Stimulated activated CD8-positive, alpha-beta memory T cell treated with anti-CD3 and anti-CD28 coated beads, Interleukin-4, amount 100 ng/mL, for 48 hours (primary cell): ENCODE measurements around the gene SESN3.
"Not testable (repeated sequence)": the region's sequence is repeated elsewhere in the genome, so short reads cannot be mapped to it uniquely, and the experiment has no call there.

ENCODE experiments used
- DNase-seq: peaks from one replicate; pipeline ENCODE4 v3.0.0-alpha.2; 2020

Gene SESN3

DNA sequence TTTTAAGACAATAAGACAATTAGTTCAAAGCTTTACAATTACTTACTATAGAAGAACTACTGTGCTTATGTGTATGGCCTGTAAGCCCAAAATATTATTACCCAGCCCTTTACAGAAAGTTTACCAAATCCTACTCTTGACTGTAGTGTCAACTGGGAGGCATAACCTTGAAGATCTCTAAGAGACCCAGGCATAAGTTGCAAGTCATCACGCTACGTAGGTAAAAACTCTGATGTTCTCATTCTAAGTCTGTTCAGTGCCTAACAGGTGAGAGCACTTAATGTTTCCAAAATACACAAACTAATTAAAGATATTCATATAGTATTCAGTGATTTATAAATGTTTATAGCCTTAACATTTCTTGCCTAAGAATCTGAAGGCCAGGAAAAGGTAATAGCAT lies 12.9 kb downstream of the SESN3 start:
- no peak for DNase-seq

DNA sequence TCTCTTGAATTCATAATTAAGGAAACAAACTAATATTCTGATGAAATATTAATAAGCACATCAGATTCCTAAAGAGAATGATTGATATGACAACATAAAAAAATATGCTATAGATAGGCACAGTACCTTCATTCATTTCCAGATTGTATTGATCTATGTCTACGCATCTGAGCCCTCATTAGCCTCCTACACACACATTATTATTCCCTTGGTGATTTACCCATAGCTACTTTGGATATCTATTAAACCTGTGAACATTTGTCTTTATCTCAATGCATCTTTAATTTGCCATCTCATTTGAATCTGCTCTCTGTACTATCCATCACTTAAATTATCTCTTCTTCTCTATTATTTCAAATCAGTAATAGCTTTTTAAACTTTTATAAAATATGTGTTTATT lies 18.4 kb downstream of the SESN3 start:
- no peak for DNase-seq

DNA sequence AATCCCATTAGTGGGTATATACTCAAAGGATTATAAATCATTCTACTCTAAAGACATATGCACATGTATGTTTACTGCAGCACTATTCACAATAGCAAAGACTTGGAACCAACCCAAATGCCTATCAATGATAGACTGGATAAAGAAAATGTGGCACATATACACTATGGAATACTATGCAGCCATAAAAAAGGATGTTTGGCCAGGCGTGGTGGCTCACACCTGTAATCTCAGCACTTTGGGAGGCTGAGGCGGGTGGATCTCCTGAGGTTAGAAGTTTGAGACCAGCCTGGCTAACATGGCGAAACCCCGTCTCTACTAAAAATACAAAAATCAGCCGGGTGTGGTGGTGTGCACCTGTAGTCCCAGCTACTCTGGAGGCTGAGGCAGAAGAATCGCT lies 21.5 kb downstream of the SESN3 start:
- not testable (repeated sequence) for DNase-seq

DNA sequence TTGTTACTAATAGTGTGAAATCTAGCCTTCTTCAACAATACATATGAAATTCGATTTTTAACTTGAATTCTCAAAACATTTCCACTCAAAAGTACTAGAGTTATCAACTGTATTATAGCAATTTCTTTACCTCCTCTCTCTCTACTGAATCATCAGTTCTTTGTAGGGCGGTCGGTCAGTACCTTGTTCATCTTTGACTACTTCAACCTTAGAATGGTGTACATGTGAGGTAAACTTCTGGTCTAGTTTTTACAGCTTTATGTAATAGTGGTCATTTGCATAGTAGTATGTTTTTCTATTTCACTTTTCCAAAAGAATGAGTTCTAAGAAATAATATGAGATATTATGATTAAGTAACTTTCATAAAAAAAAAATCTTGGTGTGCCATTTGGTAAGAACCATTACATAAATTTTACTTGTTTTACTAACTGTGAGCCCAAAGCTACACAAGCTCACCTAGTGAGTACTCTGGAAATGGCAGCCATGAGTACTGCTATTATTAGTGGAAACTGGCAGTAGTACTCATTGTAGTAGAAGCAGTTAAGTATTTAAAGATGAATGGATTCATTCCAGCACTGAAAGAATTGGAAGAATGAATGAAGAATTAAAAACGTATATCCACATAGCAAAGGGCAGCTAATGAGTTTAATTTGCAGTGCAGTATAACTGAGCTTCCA lies 30.1 kb downstream of the SESN3 start:
- DNase-seq: no peak

DNA sequence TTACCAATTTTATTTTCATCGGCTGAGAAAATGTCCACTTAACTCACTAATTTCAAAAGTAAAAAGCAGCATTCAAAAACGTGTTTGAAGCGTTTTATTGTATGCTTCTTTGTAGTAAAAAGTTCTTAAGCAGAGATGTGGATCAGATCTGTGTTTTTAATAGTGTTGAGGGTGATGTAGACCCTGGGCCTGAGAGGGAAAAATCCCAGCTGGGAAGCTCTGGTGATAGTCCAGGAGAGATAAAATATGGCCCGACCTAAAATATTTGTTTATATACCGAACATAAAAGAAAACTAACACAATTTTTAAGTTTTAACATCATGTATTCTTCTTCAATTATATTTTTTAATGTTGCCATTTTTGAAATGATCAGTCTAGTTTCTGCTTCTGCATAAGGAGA lies 35.2 kb downstream of the SESN3 start:
- no peak for DNase-seq

DNA sequence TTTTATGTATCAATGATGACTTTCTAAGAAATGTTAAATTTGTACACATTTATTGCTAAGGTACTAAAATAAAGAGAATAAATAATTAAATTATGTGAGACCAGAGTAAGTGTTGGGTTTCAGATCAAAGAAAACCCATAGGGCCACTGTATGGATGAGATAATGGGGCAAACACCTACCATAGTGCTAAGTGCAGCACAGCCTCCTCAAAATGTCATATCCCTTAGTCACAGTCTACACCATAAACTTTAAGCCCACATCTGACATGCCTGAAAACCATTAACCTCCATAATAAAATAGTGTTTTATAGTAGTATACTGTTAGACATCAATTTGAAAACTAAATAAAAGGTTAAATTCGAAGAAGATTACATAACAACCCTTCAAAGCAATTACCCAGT lies 37.5 kb downstream of the SESN3 start:
- DNase-seq: no peak

DNA sequence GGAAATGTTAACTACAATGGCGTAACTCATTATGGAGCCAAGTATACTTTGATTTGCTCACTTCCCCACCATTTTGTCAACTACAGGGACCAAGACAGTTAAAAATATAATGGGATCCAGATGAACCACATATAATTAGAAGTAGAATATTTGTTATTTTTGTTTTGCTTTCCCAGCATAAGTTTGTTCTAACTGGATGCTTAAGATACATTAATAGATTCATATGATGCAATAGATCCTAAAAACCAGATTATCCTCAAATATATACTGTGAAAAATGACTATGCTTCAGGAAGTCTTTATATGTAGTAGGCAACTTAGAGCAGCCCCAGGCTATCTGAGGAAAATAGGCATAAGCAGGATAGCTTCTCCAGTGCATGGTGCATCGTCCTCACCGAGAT lies 38.3 kb downstream of the SESN3 start:
- DNase-seq: no peak

DNA sequence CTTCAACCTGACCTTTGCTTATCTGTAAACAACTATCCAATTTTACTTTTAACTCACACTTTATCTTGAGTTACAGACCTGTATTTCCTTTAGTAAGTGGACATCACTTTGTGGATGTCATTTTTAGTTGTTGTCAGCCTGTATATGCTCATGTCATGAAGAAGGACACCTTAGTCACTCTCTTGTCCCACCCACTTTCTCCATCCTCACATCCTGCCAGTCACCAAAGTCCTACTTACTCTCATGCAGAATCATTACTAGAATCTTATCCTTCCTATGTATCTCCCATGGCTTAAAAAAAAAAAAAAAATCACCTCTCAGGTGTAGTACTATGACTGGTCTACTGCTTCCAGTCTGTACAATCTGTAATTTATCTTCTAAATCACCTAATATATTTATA lies 43.3 kb downstream of the SESN3 start:
- no peak for DNase-seq

DNA sequence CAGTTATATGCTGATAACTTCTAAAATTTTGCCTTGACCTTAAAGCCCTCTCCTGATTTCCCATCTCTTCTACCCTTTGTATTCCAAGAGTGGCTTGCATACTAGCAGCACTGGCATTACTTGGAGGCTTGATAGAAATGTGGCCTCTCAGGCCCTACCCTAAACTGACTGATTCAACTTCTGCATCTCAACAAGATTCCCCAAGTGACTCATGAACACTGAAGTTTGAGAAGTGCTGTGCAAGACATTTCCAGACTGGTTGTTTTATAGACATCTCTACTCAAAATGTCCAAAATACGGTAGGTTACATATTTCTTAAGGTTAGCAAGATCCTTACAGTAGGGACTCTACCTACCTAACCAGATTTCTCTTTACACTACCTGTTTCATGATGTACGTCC lies 48.6 kb downstream of the SESN3 start:
- DNase-seq: no peak

DNA sequence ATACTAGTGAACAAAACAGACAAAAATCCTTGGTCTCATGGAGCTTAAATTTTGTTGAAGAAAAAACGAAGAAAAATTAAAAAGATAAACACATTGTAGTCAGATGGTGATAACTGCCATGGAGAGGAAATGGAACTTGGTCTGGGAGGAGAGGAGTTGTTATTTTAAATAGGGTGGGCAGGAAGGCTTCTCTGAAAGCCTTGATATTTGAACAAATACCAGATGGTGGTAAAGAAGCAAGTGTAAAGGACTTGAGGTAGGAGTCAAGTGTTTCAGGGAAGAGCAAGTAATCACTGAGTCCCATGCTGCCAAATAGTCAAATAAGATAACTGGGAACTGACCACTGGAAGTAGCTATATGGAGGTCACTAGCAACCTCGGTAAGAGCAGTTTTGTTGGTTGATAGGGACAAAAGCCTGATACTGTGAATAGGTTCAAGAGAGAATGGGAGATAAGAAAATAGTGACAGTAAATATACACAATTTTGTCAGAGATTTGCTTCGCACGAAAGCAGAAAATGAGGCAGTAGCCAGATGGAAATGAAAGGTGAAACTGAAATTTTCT lies 55.1 kb downstream of the SESN3 start:
- no peak for DNase-seq

DNA sequence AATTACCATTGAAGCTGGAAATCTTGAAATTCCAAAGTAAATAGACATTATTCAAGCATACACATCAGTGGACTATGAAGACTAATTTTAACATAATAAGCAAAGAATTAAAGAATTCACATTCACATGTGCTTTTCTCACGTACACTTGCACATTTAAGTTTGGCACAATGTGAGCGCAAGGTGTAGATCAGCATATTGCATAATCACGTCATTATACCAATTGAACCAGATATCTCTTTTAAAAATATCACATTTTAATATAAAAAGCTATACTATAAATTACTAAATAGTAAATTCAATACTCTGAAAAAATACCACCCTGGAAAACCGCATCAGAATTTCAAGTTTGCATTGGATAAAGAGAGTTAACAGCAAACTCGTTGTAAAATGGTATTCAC lies 60.7 kb downstream of the SESN3 start:
- DNase-seq: no peak

DNA sequence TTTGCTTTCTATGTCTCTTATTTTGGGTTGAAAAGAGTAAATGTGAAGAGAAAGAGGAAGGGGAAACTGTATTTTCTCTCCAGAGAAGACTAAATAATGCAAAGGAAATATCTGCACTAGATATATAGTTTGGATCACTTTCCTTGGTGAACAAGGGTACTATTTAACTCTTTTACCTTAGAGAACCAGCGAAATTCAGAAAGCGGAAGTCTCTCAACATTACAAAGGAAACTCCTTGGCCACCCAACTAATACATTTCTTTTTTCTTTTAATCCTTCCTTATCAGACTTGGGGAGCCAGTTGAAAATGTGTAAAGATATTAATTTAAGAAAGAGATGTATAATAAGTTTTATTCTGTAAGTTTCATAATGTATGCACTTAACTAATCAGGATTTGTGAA lies 64.2 kb downstream of the SESN3 start:
- no peak for DNase-seq

DNA sequence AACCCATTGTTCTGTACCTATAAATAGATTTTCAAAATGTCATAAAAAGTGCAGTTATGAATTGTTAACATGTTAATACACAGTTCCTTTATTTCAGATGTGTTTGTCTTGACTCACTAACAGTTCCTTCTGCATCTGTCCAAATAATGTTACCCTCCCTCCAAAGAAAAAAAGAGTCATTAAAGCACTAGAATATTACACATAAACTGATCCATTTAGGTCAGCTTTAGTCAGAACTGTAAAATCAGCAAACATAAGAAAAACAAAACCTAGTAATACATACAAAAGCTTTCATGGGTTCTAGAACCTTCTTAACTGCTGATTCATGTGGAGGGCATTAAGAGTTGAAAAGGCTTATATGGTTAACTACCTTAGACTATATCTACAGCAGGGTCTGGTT lies 65.4 kb downstream of the SESN3 start:
- no peak for DNase-seq

DNA sequence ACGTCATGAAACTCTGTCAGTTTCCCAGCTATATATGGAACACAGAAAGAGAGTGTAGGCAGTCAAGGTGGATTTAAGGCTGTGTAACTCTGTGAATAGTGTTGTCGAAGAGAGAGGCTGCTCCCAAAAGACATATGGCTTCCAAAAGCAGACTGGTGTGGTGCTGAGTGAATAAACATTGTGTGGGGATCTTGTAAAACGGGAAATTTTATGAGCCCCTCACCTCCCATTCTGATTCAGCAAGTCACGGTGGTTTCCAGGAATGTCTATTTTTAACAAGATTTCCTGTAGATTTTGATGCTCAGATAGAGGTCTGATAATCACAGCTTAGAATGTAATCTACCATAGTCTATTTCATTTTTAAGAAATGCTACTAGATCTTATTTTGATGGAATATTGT lies 67.9 kb downstream of the SESN3 start:
- no peak for DNase-seq

DNA sequence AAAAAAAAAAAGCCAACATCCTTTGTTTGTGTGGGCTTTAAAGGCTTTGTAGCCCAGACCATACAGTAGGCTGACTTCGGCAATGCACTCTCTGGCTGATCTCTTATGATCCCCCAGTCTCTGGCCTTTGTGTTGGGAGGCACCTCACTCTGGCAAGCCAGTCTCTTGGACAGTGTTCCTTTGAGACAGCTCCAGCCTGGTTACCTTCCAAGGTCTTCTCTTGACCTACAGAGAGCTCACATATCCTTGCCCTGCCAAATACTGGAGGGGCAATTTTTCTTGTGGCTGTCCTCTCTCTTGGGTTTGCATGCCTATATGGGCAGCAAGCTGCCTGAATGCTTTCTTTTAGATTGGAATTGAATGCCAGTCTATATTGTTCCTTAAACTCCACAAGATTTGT lies 69.8 kb downstream of the SESN3 start:
- no peak for DNase-seq

DNA sequence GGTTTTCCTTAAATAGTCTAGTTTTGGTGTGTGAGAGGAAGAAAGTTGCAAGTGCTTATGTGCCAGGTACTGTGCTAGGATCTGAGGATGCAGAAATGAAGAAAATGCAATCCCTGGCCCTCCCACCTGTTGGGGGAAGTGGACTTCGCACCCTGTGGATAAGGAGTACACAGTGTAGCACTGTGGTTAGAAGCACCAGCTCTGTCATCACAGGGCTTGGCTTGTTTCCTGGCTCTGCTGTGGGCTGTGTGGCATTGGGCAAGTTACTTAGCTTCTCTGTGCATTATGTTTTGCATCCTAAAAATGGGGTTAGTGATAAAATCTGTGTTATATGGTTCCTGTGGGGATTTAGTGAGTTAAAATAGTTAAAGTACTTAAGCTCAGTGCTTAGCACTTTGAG lies 73.2 kb downstream of the SESN3 start:
- DNase-seq: no peak

DNA sequence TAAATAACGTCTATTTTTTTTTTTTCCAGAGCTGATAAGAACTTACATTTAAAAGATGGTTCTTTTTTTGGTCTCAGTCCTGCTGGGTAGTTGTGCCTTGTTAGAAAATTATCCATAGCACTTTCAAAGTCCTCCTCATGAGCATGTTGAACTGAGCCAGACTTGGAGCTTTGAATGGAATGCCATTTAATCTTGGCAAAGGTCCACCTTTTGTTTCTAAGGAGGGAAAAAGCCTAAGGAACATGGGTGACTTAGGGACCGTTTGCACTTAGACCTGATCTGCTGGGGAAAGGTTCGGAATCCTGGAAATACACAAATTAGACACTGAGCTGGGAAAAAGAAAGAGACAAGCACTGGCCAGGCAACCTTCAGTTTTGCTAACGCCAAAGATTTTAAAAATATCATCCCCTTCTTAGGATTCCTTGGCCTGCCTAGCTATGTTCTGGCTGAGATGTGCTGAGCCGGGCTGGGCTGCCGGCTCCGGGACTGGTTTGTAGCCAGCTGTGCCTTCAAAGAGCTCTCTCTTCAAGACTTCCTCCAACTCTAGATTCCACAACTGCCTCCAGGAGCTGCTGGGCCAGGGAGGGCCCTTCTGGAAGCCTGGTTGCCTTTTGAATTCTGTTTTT lies 74.0 kb downstream of the SESN3 start:
- no peak for DNase-seq

DNA sequence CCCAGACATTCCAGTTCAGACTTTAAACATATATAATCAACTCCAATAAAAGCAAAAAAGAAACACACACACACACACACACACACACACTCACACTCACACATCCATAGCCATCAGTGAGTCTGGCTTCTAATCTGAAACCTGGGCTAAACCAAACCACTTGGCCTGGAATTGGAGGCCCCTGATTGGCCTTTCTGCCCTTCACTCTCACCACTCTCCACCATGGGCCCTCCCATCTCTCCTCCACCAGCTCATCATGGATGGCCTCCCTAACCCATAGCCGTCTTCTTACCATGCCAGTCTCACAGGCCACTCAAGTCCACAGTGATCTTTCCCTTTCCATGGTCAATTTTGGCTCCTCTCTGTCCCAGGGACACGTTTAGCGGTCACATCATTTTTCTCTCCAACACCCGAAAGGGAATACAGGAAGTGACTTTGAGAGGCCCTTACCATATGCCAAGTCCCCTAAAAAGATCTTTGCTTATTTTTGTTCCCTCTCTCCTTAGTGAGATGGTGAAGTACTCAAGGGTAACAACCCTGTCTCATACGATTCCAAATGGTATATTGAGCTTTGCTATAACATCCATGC lies 74.8 kb downstream of the SESN3 start:
- DNase-seq: no peak

DNA sequence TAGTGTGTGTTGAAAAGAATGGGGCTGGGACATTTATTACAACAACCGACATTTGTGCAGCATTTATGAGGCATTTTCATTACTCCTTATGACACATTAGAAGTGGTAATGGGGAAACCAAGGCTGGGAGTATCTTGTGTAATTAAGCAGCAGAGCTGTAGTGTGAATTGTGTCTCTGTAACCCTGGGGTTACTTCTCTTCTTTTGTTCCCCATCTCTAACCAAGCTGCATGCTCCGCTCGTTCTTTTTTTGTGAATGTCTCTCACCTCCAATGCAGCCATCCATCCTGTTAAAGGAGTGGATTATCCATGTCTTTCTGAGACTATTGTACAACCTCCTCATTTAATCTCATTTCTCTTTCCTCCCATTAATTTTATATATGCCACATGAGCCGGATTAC lies 75.6 kb downstream of the SESN3 start:
- DNase-seq: no peak

DNA sequence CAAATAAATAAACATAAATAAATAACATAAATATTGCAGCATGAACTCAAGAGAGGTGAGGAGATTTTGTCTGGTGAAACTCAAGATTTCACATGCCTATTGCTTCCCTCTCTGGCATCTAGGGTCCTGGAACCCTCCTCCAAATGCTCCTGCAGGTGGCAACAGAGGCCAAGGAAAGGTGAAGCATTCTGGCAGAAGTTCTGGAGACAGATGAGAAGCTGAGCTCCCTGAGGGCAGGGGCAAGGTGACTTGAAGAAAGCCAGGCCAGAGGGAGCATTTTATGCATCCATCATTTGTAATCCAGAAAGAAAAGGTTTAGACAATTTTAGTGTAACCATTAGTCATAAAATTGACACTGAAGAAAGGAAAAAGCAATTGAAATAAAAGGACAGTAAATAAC lies 76.5 kb downstream of the SESN3 start:
- peak; percentile 68 for DNase-seq

DNA sequence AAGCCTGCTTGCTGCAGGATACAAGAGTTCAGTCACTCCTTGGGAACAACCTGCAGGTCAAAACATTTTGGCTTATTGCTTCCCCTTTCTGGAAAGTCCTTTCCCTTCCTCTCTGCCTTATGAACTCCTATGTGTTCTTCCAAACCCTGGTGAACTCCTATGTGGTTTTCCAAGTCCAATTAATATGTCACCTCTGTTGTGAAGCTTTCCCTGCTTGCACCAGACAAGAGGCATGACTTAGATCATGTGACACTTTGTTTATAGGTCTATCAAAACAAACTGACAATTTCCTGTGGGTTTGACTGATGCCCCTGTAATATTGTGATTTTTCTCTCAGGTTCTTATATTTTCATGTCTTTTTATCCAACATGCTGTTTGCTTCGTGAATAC lies 77.2 kb downstream of the SESN3 start:
- no peak for DNase-seq

DNA sequence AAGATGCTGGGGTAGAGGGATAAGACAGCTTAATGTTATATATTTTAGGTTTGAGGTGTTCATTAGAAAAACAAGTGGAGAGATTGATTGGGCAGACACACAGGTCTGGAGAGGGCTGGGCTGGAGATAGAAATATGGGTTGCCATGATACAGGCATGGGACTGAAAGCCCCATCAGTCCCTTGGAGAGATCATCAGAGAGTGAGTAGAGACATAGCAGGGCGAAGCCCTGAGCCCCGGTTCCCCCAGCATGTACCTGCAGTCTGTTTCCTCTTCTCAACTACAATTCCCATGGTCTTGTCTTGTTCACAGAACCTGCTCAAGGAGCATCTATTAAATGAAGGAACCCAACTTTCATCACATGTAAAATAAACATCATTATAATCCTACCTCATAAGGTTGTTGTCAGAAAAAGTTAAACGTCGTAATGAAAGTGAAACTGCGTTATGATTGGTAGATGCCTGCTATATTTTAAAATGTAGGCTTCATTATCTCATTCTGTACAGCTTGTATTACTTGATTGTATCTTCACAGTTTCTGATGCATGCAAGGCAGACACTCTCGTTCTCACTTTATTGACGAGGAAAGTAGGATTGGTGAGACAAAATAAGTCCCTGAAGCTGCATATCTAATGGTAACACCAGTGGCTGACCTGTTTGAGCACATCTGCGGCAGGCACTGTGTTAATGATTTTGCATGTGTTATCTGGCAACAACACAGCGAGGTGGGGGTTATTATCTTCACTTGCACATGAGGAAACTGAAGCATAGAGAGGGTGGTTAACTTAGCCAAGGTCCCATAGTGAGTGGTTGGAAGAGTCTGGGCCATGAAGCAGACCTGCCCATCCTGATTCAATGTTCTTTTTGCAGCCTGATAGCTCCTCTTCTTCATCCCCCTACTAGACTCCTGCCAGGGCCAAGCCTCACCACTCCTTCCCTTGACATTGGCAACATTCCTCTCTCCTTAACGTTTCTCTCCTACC lies 77.8 kb downstream of the SESN3 start:
- DNase-seq: peak; percentile 39

DNA sequence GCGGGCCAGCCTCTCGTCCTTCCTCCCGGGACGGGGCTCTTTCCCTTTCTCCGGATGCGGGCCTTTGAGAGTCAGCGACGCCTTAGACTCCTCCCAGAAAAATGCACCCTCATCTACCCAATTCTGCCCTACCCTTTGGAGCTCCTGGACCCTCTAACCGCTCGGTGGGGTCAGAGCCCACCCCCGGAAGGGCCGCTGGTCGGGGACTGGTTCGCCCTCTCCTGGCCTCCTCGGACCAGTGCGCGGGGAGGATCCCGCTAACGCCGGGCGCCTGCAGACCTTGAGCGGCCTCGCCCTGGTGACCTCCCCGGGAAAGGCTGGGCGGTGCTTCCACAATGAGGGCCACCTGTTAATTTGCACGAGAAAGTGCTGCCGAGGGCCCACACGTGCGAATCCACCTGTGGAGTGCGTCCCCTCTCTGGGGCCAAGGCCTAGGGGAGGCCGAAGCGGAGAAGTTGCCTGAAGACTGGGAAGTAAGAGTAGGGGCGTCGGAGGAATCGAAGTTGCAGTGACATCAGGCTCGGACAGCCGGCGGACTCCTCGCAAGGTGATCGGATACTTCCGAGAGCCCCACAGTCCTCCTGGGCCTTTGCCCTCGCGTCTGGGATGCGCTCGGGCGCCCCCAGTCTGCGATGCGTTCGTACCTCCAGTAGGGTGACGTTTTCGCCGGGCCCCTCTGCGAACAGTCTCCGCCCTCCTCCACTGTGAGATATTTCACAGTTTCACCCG lies 79.9 kb downstream of the SESN3 start:
- DNase-seq: peak; percentile 91
